HCT116 (cell line): ENCODE data around the gene HERPUD2. TPM values are rescaled to one million over a fixed set of nuclear protein-coding genes. Genes with fewer than 3 reads are reported as not detected.
A peak's percentile ranks its signal among the peaks of the same experiment; 100 is the strongest.

Source experiments
- ATAC-seq: fragments of 200-7000 bp; cut with Tn5 transposase; 2 replicates; pipeline ENCODE4 v1.9.1; 2020; ENCODE audit warnings: mild to moderate bottlenecking, moderate library complexity
- BruUV-seq: library from RNA; stranded (reverse); fragments of 400-500 nt; replicated peaks from 2 replicates; lab custom pipeline; 2021; lab: Mats Ljungman, UMichigan
- CTCF ChIA-PET: fragments of 300-600 bp; sonication (Branson Sonifier 250); formaldehyde crosslinking; loops from one replicate; lab custom pipeline; 2021; ENCODE audit warnings: antibody characterized with exemption; lab: Charles Lee
- POLR2A ChIA-PET: fragments of 300-600, 350-600 bp; sonication (Branson Sonifier 250); formaldehyde crosslinking; loops from one replicate; lab custom pipeline; 2021; ENCODE audit warnings: antibody characterized with exemption; lab: Charles Lee
- RAD21 ChIA-PET, 2 experiments: fragments of 300-600 bp; sonication (Branson Sonifier 250); formaldehyde crosslinking; loops; one replicate each; lab custom pipeline; 2023; ENCODE audit warnings: low total read pairs in 2 of 2; ENCODE audit not compliant: uncharacterized antibody in 2 of 2, unreplicated experiment in 2 of 2, low non-redundant PET in 1 of 2; lab: Charles Lee
- DNase-seq: peaks from one replicate; pipeline ENCODE4 v3.0.0-alpha.2; 2010; ENCODE audit warnings: low read depth, low spot score
- H2AFZ ChIP-seq: fragments of 200-600 bp; shearing (Covaris generic), sonication (generic); 2 replicates; pipeline ENCODE4 v1.6.1; 2017; ENCODE audit warnings: low read depth, mixed run types, mixed read lengths, antibody characterized with exemption, low read length; ENCODE audit not compliant: poor library complexity, severe bottlenecking
- H3K27ac ChIP-seq: 2 replicates; pipeline ENCODE4 v1.5.1; 2012; ENCODE audit warnings: low read depth, low read length
- H3K27me3 ChIP-seq: fragments of 200-600 bp; sonication (generic); 2 replicates; pipeline ENCODE4 v1.6.1; 2016; ENCODE audit warnings: mixed run types, low read length, mixed read lengths; ENCODE audit not compliant: insufficient read depth
- H3K36me3 ChIP-seq, 2 experiments: fragments of 200-500 bp in 1 of 2; fragments of 200-600 bp in 1 of 2; sonication (Bioruptor generic) in 1 of 2; sonication (generic) in 1 of 2; 2 replicates each; pipeline versions ENCODE4 v1.5.1 to v1.6.1; 2014 to 2016; ENCODE audit warnings: low read length in 2 of 2, inconsistent platforms in 1 of 2, mixed read lengths in 1 of 2, mixed run types in 1 of 2; ENCODE audit not compliant: insufficient read depth in 2 of 2, control insufficient read depth in 1 of 2
- H3K4me1 ChIP-seq, 2 experiments: fragments of 200-600 bp in 1 of 2; sonication (generic) in 1 of 2; 2 replicates each; pipeline versions ENCODE4 v1.5.1 to v1.6.1; 2012 to 2017; ENCODE audit warnings: low read length in 2 of 2, inconsistent platforms in 1 of 2, mild to moderate bottlenecking in 1 of 2, mixed read lengths in 1 of 2, mixed run types in 1 of 2, moderate library complexity in 1 of 2; ENCODE audit not compliant: insufficient read depth in 2 of 2, control insufficient read depth in 1 of 2
- H3K4me2 ChIP-seq: fragments of 200-600 bp; sonication (generic); 2 replicates; pipeline ENCODE4 v1.6.1; 2017; ENCODE audit warnings: mixed run types, low read length, mixed read lengths
- H3K4me3 ChIP-seq, 2 experiments: fragments of 200-600 bp in 1 of 2; sonication (generic) in 1 of 2; replicated peaks in 1 of 2; 2 replicates each; pipeline ENCODE4 v1.5.1; 2011 to 2016; ENCODE audit warnings: low read length in 2 of 2, control low read depth in 1 of 2, low read depth in 1 of 2, mild to moderate bottlenecking in 1 of 2, mixed read lengths in 1 of 2, mixed run types in 1 of 2
- H3K79me2 ChIP-seq: fragments of 200-600 bp; sonication (generic); 2 replicates; pipeline ENCODE4 v1.6.1; 2017; ENCODE audit warnings: mild to moderate bottlenecking, mixed run types, low read length, moderate library complexity, mixed read lengths; ENCODE audit not compliant: insufficient read depth
- H3K9ac ChIP-seq: fragments of 200-600 bp; sonication (generic); 2 replicates; pipeline ENCODE4 v1.6.1; 2016; ENCODE audit warnings: low read length, mixed read lengths
- H3K9me2 ChIP-seq: fragments of 200-600 bp; sonication (generic), shearing (Covaris generic); 2 replicates; pipeline ENCODE4 v1.6.1; 2017; ENCODE audit warnings: mixed run types, mild to moderate bottlenecking, moderate library complexity; ENCODE audit not compliant: insufficient read depth
- H3K9me3 ChIP-seq, 2 experiments: fragments of 200-500 bp in 1 of 2; fragments of 200-600 bp in 1 of 2; sonication (Bioruptor generic) in 1 of 2; sonication (generic) in 1 of 2; 2 replicates each; pipeline ENCODE4 v1.6.1; 2014 to 2017; ENCODE audit warnings: low read length in 2 of 2, mixed read lengths in 2 of 2, inconsistent platforms in 1 of 2, low read depth in 1 of 2, mild to moderate bottlenecking in 1 of 2, mixed run types in 1 of 2, moderate library complexity in 1 of 2; ENCODE audit not compliant: control insufficient read depth in 1 of 2, insufficient read depth in 1 of 2
- H4K20me1 ChIP-seq: fragments of 200-600 bp; sonication (generic), shearing (Covaris generic); 2 replicates; pipeline ENCODE4 v1.6.1; 2017; ENCODE audit warnings: mixed run types, mild to moderate bottlenecking, moderate library complexity; ENCODE audit not compliant: insufficient read depth
- ATF3 ChIP-seq: IDR thresholded peaks from 2 replicates; pipeline ENCODE4 v1.6.1; 2012
- CBX3 ChIP-seq: IDR thresholded peaks from 2 replicates; pipeline ENCODE4 v1.6.1; 2012; ENCODE audit warnings: low read depth
- CTCF ChIP-seq, 3 experiments: fragments of 200-600 bp in 1 of 3; sonication (generic) in 1 of 3; IDR thresholded peaks in 2 of 3; conservative IDR thresholded peaks in 1 of 3; 2 replicates each; pipeline ENCODE4 v1.5.1; 2012 to 2017; ENCODE audit warnings: low read depth in 2 of 3, low read length in 2 of 3, antibody characterized with exemption in 1 of 3, borderline replicate concordance in 1 of 3, control low read depth in 1 of 3, mild to moderate bottlenecking in 1 of 3, mixed read lengths in 1 of 3, mixed run types in 1 of 3, moderate library complexity in 1 of 3; ENCODE audit not compliant: insufficient read depth in 1 of 3
- EGR1 ChIP-seq: IDR thresholded peaks from 2 replicates; pipeline ENCODE4 v1.6.1; 2012; ENCODE audit warnings: low read depth
- ELF1 ChIP-seq: IDR thresholded peaks from 2 replicates; pipeline ENCODE4 v1.6.1; 2012; ENCODE audit warnings: low read depth, borderline replicate concordance
- EZH2 ChIP-seq: fragments of 200-600 bp; sonication (generic); IDR thresholded peaks from 2 replicates; pipeline ENCODE4 v1.6.1; 2017; ENCODE audit warnings: antibody characterized with exemption, mixed run types
- EZH2phosphoT487 ChIP-seq: fragments of 200-600 bp; IDR thresholded peaks from 2 replicates; pipeline ENCODE4 v1.6.1; 2018; ENCODE audit warnings: antibody characterized with exemption, borderline replicate concordance
- FOSL1 ChIP-seq: IDR thresholded peaks from 2 replicates; pipeline ENCODE4 v1.6.1; 2012; ENCODE audit warnings: low read depth
- JUND ChIP-seq: IDR thresholded peaks from 2 replicates; pipeline ENCODE4 v1.6.1; 2012
- POLR2A ChIP-seq: IDR thresholded peaks from 2 replicates; pipeline ENCODE4 v1.7.0; 2011; ENCODE audit warnings: borderline replicate concordance; ENCODE audit not compliant: insufficient read depth, insufficient read length; ENCODE audit errors: extremely low read depth
- POLR2AphosphoS5 ChIP-seq: IDR thresholded peaks from 2 replicates; pipeline ENCODE4 v1.6.1; 2011; ENCODE audit warnings: mild to moderate bottlenecking, low read depth, low read length, moderate library complexity
- RAD21 ChIP-seq: IDR thresholded peaks from 2 replicates; pipeline ENCODE4 v1.6.1; 2012; ENCODE audit warnings: low read depth, mild to moderate bottlenecking
- SIN3A ChIP-seq: IDR thresholded peaks from 2 replicates; pipeline ENCODE4 v1.6.1; 2012; ENCODE audit warnings: low read depth
- SP1 ChIP-seq: IDR thresholded peaks from 2 replicates; pipeline ENCODE4 v1.6.1; 2012; ENCODE audit warnings: low read depth
- TCF7L2 ChIP-seq: IDR thresholded peaks from 2 replicates; pipeline ENCODE4 v1.7.0; 2011; ENCODE audit warnings: borderline replicate concordance, inconsistent platforms; ENCODE audit not compliant: insufficient read depth, insufficient read length; ENCODE audit errors: extremely low read depth
- YY1 ChIP-seq: IDR thresholded peaks from 2 replicates; pipeline ENCODE4 v1.6.1; 2011; ENCODE audit warnings: low read length, low read depth, moderate library complexity, mild to moderate bottlenecking; ENCODE audit not compliant: insufficient replicate concordance; ENCODE audit errors: extremely low read depth
- ZNF274 ChIP-seq: fragments of 200-500 bp; sonication (Bioruptor generic); IDR thresholded peaks from 2 replicates; pipeline ENCODE4 v1.6.1; 2014; ENCODE audit warnings: mild to moderate bottlenecking, low read depth, low read length, inconsistent platforms
- intact Hi-C: fragments of 100-400 bp; cut with micrococcal nuclease; formaldehyde crosslinking; loops from 2 replicates; pipeline ENCODE4 v1.10.0; 2022
- total RNA-seq: library from RNA; stranded (reverse); gene quantifications from one replicate; pipeline ENCODE4 v1.2.1, GENCODE V29; 2021; ENCODE audit not compliant: unreplicated experiment

HERPUD2 gene
- total RNA-seq, 1 experiment from 2014 or later, result 20.5 TPM

DNA sequence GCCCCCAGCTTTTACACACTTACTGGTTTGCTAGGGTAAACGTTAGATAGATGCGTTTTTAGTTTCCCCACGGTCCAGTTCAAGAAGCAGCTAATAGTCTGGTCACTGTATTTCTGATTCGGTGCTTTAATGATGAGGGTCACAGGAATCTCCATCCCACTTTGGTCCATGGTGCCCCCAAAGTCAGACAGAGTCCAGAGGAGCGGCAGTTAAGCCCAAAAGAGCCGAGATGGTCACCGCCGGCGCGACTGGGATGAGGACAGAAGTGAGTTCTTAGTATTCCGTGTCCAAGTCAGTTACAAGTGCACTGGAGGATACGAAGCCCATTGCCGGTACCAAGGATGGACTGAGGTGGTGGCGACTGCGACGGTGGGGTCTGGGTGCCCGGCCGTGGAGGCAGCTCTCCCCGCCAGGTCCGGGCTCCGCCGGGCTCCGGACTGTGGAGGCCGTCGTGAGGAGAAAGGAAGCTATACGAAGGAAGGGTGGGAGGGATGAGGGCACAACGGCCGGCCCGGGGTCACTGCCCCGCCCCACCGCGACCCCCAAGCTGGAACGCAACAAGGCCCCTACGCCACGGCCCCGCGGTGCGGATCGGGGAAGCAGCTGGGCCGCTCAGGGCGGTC, 663 bp downstream of the HERPUD2 start:
- Histone ChIP-seq H3K36me3 (no peaks in the 10 kb centered on the region), H3K4me2 (peak overlapping the region; percentile 92), H3K9me2 (no peaks in the 10 kb centered on the region), H3K9ac (peak overlapping the region; percentile 89), H3K27me3 (no peaks in the 10 kb centered on the region), H4K20me1 (no peaks in the 10 kb centered on the region), H3K79me2 (peaks cover 47% of the 10 kb centered on the region), H3K9me3 (no peaks in the 10 kb centered on the region), H3K27ac (peak overlapping the region; percentile 80), H3K4me3 (peak overlapping the region; percentile 81 to 86), H2AFZ (no peak overlapping the region), H3K4me1 (peaks cover 3 to 34% of the 10 kb centered on the region in 2 experiments)
- ChIA-PET POLR2A (no interaction called here), RAD21 (no interaction called here), CTCF (interaction anchor here (0.6 kb wide), 1 partner anchor 659 kb away, joined by 3 read pairs; no protein-coding TSS in a partner anchor)
- ATAC-seq (peak; percentile 41), DNase-seq (no peak)
- intact Hi-C loops, result no loop called here
- TSS peak; percentile 43 for BruUV-seq
- TF ChIP-seq POLR2AphosphoS5 (no peak), FOSL1 (no peak), YY1 (no peak), RAD21 (no peak), ELF1 (no peak), CBX3 (no peak), CTCF (IDR thresholded peaks at IDR 0.05 in 2 of 3, conservative IDR thresholded peaks at IDR 0.05 in 1 of 3; ENCODE audit: borderline replicate concordance in 1 of 3, insufficient read depth in 1 of 3, low read depth in 2 of 3, low read length in 2 of 3) (no peak), SP1 (no peak), EZH2phosphoT487 (no peak), POLR2A (no peak), EZH2 (no peak), EGR1 (no peak), ATF3 (no peak), JUND (no peak), SIN3A (no peak), ZNF274 (no peak), TCF7L2 (no peak)
